ENCODE results near the gene PRKAR1B.

PRKAR1B gene

GRCh38 chr7:738723-739454, 11.8 kb upstream of the PRKAR1B start:
- TF ChIP-seq TAF1 (IDR thresholded peaks at IDR 0.05; ENCODE audit: low read depth), result no peak
- TF ChIP-seq EP300 (IDR thresholded peaks at IDR 0.05; ENCODE audit: borderline replicate concordance), result no peak
- TF ChIP-seq REST (IDR thresholded peaks at IDR 0.05; ENCODE audit: low read depth), result no peak
- no peak for TF ChIP-seq TEAD4 (IDR thresholded peaks at IDR 0.05)
- TF ChIP-seq EGR1 (IDR thresholded peaks at IDR 0.05), result no peak
- no peak for TF ChIP-seq NFIC (IDR thresholded peaks at IDR 0.05)
- no peak for TF ChIP-seq ZBTB7A (IDR thresholded peaks at IDR 0.05; ENCODE audit: low read depth)
- TF ChIP-seq RAD21 (IDR thresholded peaks at IDR 0.05; ENCODE audit: low read depth), result no peak
- no peak for TF ChIP-seq USF1 (IDR thresholded peaks at IDR 0.05)
- TF ChIP-seq YY1 (IDR thresholded peaks at IDR 0.05; ENCODE audit: low read depth), result no peak
- no peak for TF ChIP-seq TCF12 (IDR thresholded peaks at IDR 0.05; ENCODE audit: low read depth)
- no peak for TF ChIP-seq CEBPB (IDR thresholded peaks at IDR 0.05)
- no peak for TF ChIP-seq FOXM1 (IDR thresholded peaks at IDR 0.05; ENCODE audit: borderline replicate concordance, low read depth)
- TF ChIP-seq MAX (IDR thresholded peaks at IDR 0.05), result no peak
- no peak for TF ChIP-seq CREB1 (IDR thresholded peaks at IDR 0.05; ENCODE audit: low read depth)

GRCh38 chr7:738241-738640, 11.2 kb upstream of the PRKAR1B start:
- TF ChIP-seq CREB1 (IDR thresholded peaks at IDR 0.05; ENCODE audit: low read depth) (no peak), RAD21 (IDR thresholded peaks at IDR 0.05; ENCODE audit: low read depth) (no peak), ZBTB7A (IDR thresholded peaks at IDR 0.05; ENCODE audit: low read depth) (no peak), EP300 (IDR thresholded peaks at IDR 0.05; ENCODE audit: borderline replicate concordance) (no peak), TCF12 (IDR thresholded peaks at IDR 0.05; ENCODE audit: low read depth) (no peak), TEAD4 (IDR thresholded peaks at IDR 0.05) (no peak), NFIC (IDR thresholded peaks at IDR 0.05) (no peak)

- TF ChIP-seq ZBTB7A (IDR thresholded peaks at IDR 0.05; ENCODE audit: low read depth), result no peak
- no peak for TF ChIP-seq REST (IDR thresholded peaks at IDR 0.05; ENCODE audit: low read depth)
- TF ChIP-seq TEAD4 (IDR thresholded peaks at IDR 0.05), result no peak
These were observed 7.7 kb upstream of the PRKAR1B start for GRCh38 chr7:734808-735207.

GRCh38 chr7:734214-734613, 7.1 kb upstream of the PRKAR1B start:
- TF ChIP-seq TCF12 (IDR thresholded peaks at IDR 0.05; ENCODE audit: low read depth), result no peak
- TF ChIP-seq TEAD4 (IDR thresholded peaks at IDR 0.05), result no peak

GRCh38 chr7:732556-732955, 5.5 kb upstream of the PRKAR1B start:
- TF ChIP-seq CREB1 (IDR thresholded peaks at IDR 0.05; ENCODE audit: low read depth), result no peak
- TF ChIP-seq EP300 (IDR thresholded peaks at IDR 0.05; ENCODE audit: borderline replicate concordance), result no peak
- TF ChIP-seq CEBPB (IDR thresholded peaks at IDR 0.05), result no peak
- TF ChIP-seq TAF1 (IDR thresholded peaks at IDR 0.05; ENCODE audit: low read depth), result no peak
- no peak for TF ChIP-seq YY1 (IDR thresholded peaks at IDR 0.05; ENCODE audit: low read depth)
- TF ChIP-seq USF1 (IDR thresholded peaks at IDR 0.05), result no peak
- TF ChIP-seq MAX (IDR thresholded peaks at IDR 0.05), result no peak
- TF ChIP-seq REST (IDR thresholded peaks at IDR 0.05; ENCODE audit: low read depth), result no peak
- TF ChIP-seq ZBTB7A (IDR thresholded peaks at IDR 0.05; ENCODE audit: low read depth), result no peak
- TF ChIP-seq NFIC (IDR thresholded peaks at IDR 0.05), result no peak
- TF ChIP-seq TEAD4 (IDR thresholded peaks at IDR 0.05), result no peak
- no peak for TF ChIP-seq EGR1 (IDR thresholded peaks at IDR 0.05)
- TF ChIP-seq RAD21 (IDR thresholded peaks at IDR 0.05; ENCODE audit: low read depth), result no peak
- no peak for TF ChIP-seq FOXM1 (IDR thresholded peaks at IDR 0.05; ENCODE audit: borderline replicate concordance, low read depth)
- TF ChIP-seq TCF12 (IDR thresholded peaks at IDR 0.05; ENCODE audit: low read depth), result no peak
